HCT116 (cell line): ENCODE measurements around the gene OTUD3. TPM values are rescaled to one million over a fixed set of nuclear protein-coding genes. Genes with fewer than 3 reads are reported as not detected.
A peak's percentile ranks its signal among the peaks of the same experiment; 100 is the strongest.

ENCODE experiments used
- ATAC-seq: fragments of 200-7000 bp; cut with Tn5 transposase; 2 replicates; pipeline ENCODE4 v1.9.1; 2020; ENCODE audit warnings: mild to moderate bottlenecking, moderate library complexity
- BruUV-seq: library from RNA; stranded (reverse); fragments of 400-500 nt; replicated peaks from 2 replicates; lab custom pipeline; 2021; lab: Mats Ljungman, UMichigan
- CTCF ChIA-PET: fragments of 300-600 bp; sonication (Branson Sonifier 250); formaldehyde crosslinking; loops from one replicate; lab custom pipeline; 2021; ENCODE audit warnings: antibody characterized with exemption; lab: Charles Lee
- POLR2A ChIA-PET: fragments of 300-600, 350-600 bp; sonication (Branson Sonifier 250); formaldehyde crosslinking; loops from one replicate; lab custom pipeline; 2021; ENCODE audit warnings: antibody characterized with exemption; lab: Charles Lee
- RAD21 ChIA-PET, 2 experiments: fragments of 300-600 bp; sonication (Branson Sonifier 250); formaldehyde crosslinking; loops; one replicate each; lab custom pipeline; 2023; ENCODE audit warnings: low total read pairs in 2 of 2; ENCODE audit not compliant: uncharacterized antibody in 2 of 2, unreplicated experiment in 2 of 2, low non-redundant PET in 1 of 2; lab: Charles Lee
- DNase-seq: peaks from one replicate; pipeline ENCODE4 v3.0.0-alpha.2; 2010; ENCODE audit warnings: low read depth, low spot score
- H2AFZ ChIP-seq: fragments of 200-600 bp; shearing (Covaris generic), sonication (generic); 2 replicates; pipeline ENCODE4 v1.6.1; 2017; ENCODE audit warnings: low read depth, mixed run types, mixed read lengths, antibody characterized with exemption, low read length; ENCODE audit not compliant: poor library complexity, severe bottlenecking
- H3K27ac ChIP-seq: 2 replicates; pipeline ENCODE4 v1.5.1; 2012; ENCODE audit warnings: low read depth, low read length
- H3K27me3 ChIP-seq: fragments of 200-600 bp; sonication (generic); 2 replicates; pipeline ENCODE4 v1.6.1; 2016; ENCODE audit warnings: mixed run types, low read length, mixed read lengths; ENCODE audit not compliant: insufficient read depth
- H3K36me3 ChIP-seq, 2 experiments: fragments of 200-500 bp in 1 of 2; fragments of 200-600 bp in 1 of 2; sonication (Bioruptor generic) in 1 of 2; sonication (generic) in 1 of 2; 2 replicates each; pipeline versions ENCODE4 v1.5.1 to v1.6.1; 2014 to 2016; ENCODE audit warnings: low read length in 2 of 2, inconsistent platforms in 1 of 2, mixed read lengths in 1 of 2, mixed run types in 1 of 2; ENCODE audit not compliant: insufficient read depth in 2 of 2, control insufficient read depth in 1 of 2
- H3K4me1 ChIP-seq, 2 experiments: fragments of 200-600 bp in 1 of 2; sonication (generic) in 1 of 2; 2 replicates each; pipeline versions ENCODE4 v1.5.1 to v1.6.1; 2012 to 2017; ENCODE audit warnings: low read length in 2 of 2, inconsistent platforms in 1 of 2, mild to moderate bottlenecking in 1 of 2, mixed read lengths in 1 of 2, mixed run types in 1 of 2, moderate library complexity in 1 of 2; ENCODE audit not compliant: insufficient read depth in 2 of 2, control insufficient read depth in 1 of 2
- H3K4me2 ChIP-seq: fragments of 200-600 bp; sonication (generic); 2 replicates; pipeline ENCODE4 v1.6.1; 2017; ENCODE audit warnings: mixed run types, low read length, mixed read lengths
- H3K4me3 ChIP-seq, 2 experiments: fragments of 200-600 bp in 1 of 2; sonication (generic) in 1 of 2; replicated peaks in 1 of 2; 2 replicates each; pipeline ENCODE4 v1.5.1; 2011 to 2016; ENCODE audit warnings: low read length in 2 of 2, control low read depth in 1 of 2, low read depth in 1 of 2, mild to moderate bottlenecking in 1 of 2, mixed read lengths in 1 of 2, mixed run types in 1 of 2
- H3K79me2 ChIP-seq: fragments of 200-600 bp; sonication (generic); 2 replicates; pipeline ENCODE4 v1.6.1; 2017; ENCODE audit warnings: mild to moderate bottlenecking, mixed run types, low read length, moderate library complexity, mixed read lengths; ENCODE audit not compliant: insufficient read depth
- H3K9ac ChIP-seq: fragments of 200-600 bp; sonication (generic); 2 replicates; pipeline ENCODE4 v1.6.1; 2016; ENCODE audit warnings: low read length, mixed read lengths
- H3K9me2 ChIP-seq: fragments of 200-600 bp; sonication (generic), shearing (Covaris generic); 2 replicates; pipeline ENCODE4 v1.6.1; 2017; ENCODE audit warnings: mixed run types, mild to moderate bottlenecking, moderate library complexity; ENCODE audit not compliant: insufficient read depth
- H3K9me3 ChIP-seq, 2 experiments: fragments of 200-500 bp in 1 of 2; fragments of 200-600 bp in 1 of 2; sonication (Bioruptor generic) in 1 of 2; sonication (generic) in 1 of 2; 2 replicates each; pipeline ENCODE4 v1.6.1; 2014 to 2017; ENCODE audit warnings: low read length in 2 of 2, mixed read lengths in 2 of 2, inconsistent platforms in 1 of 2, low read depth in 1 of 2, mild to moderate bottlenecking in 1 of 2, mixed run types in 1 of 2, moderate library complexity in 1 of 2; ENCODE audit not compliant: control insufficient read depth in 1 of 2, insufficient read depth in 1 of 2
- H4K20me1 ChIP-seq: fragments of 200-600 bp; sonication (generic), shearing (Covaris generic); 2 replicates; pipeline ENCODE4 v1.6.1; 2017; ENCODE audit warnings: mixed run types, mild to moderate bottlenecking, moderate library complexity; ENCODE audit not compliant: insufficient read depth
- CBX3 ChIP-seq: IDR thresholded peaks from 2 replicates; pipeline ENCODE4 v1.6.1; 2012; ENCODE audit warnings: low read depth
- EGR1 ChIP-seq: IDR thresholded peaks from 2 replicates; pipeline ENCODE4 v1.6.1; 2012; ENCODE audit warnings: low read depth
- ELF1 ChIP-seq: IDR thresholded peaks from 2 replicates; pipeline ENCODE4 v1.6.1; 2012; ENCODE audit warnings: low read depth, borderline replicate concordance
- EZH2phosphoT487 ChIP-seq: fragments of 200-600 bp; IDR thresholded peaks from 2 replicates; pipeline ENCODE4 v1.6.1; 2018; ENCODE audit warnings: antibody characterized with exemption, borderline replicate concordance
- FOSL1 ChIP-seq: IDR thresholded peaks from 2 replicates; pipeline ENCODE4 v1.6.1; 2012; ENCODE audit warnings: low read depth
- JUND ChIP-seq: IDR thresholded peaks from 2 replicates; pipeline ENCODE4 v1.6.1; 2012
- SIN3A ChIP-seq: IDR thresholded peaks from 2 replicates; pipeline ENCODE4 v1.6.1; 2012; ENCODE audit warnings: low read depth
- TCF7L2 ChIP-seq: IDR thresholded peaks from 2 replicates; pipeline ENCODE4 v1.7.0; 2011; ENCODE audit warnings: borderline replicate concordance, inconsistent platforms; ENCODE audit not compliant: insufficient read depth, insufficient read length; ENCODE audit errors: extremely low read depth
- intact Hi-C: fragments of 100-400 bp; cut with micrococcal nuclease; formaldehyde crosslinking; loops from 2 replicates; pipeline ENCODE4 v1.10.0; 2022
- total RNA-seq: library from RNA; stranded (reverse); gene quantifications from one replicate; pipeline ENCODE4 v1.2.1, GENCODE V29; 2021; ENCODE audit not compliant: unreplicated experiment
- TF ChIP-seq, protein P1 (sequence below): IDR thresholded peaks from 2 replicates; pipeline ENCODE4 v1.6.1; 2011; ENCODE audit warnings: mild to moderate bottlenecking, low read length, moderate library complexity; ENCODE audit not compliant: insufficient replicate concordance; ENCODE audit errors: extremely low read depth

Gene OTUD3
- total RNA-seq, 1 experiment from 2014 or later, result 15.0 TPM

- ChIA-PET POLR2A (no interaction called here), RAD21 (no interaction called here), CTCF (no interaction called here)
- no peak overlapping the region for H3K4me3 ChIP-seq
- BruUV-seq, result no TSS peak
- H3K9ac ChIP-seq, result no peak overlapping the region
- H3K4me2 ChIP-seq, result peak overlapping the region; percentile 37
- no peaks in the 10 kb centered on the region for H3K27me3 ChIP-seq
- no peaks in the 10 kb centered on the region for H3K79me2 ChIP-seq
- no peaks in the 10 kb centered on the region for H4K20me1 ChIP-seq
- intact Hi-C loops, result no loop called here
- no peak overlapping the region for H2AFZ ChIP-seq
- peaks cover 6 to 12% of the 10 kb centered on the region in 2 experiments; a peak in 3 of 4 replicates for H3K4me1 ChIP-seq
- TF ChIP-seq JUND, result 0 out of 2 replicates have a peak, but pooled peaks have one; percentile 20
- TF ChIP-seq FOSL1, result peak; percentile 45; the same call in 1 of the 2 replicates
- TF ChIP-seq EGR1, result peak; percentile 57
- TF ChIP-seq ELF1, result no peak
- no peak; the same call in 1 of the 2 replicates for ATAC-seq
- peaks cover 3 to 4% of the 10 kb centered on the region in 2 experiments; a peak in 1 of 4 replicates for H3K9me3 ChIP-seq
- DNase-seq, result no peak
- no peaks in the 10 kb centered on the region for H3K36me3 ChIP-seq
- no peak overlapping the region for H3K27ac ChIP-seq
- no peaks in the 10 kb centered on the region for H3K9me2 ChIP-seq
Observed at GRCh38 chr1:19861034-19861433, 21.2 kb upstream of the OTUD3 start.

DNA sequence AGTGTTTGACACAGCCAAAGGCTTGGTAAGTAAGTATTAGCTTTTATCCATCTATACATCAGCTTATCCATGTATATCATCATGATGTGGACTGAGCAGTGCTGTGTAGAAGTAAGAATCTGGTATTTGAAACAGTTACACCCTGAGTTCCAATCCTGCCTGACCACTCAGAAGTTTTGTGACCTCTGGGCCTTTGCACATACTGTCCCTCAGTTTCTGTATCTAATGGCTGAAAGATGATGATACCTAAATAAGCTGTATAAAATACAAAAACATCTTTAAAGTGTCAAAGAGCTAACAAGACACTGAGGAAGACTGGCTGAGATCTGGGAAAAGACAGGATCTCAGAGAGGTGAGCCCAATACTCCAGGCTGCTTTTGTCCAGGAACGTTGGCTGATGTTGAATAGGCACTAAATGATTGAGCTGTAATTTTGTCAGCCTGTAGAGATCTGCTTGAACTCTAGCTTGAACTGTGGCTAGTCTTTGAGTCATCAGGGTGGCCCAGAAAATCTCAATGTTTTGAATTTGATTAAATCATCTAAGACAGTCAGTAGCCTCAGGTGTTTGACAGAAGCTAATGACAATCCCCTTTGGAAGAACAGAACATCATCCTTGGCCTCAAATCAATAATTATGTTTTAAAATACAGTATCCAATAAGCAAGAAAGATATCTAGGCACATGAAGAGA is 20.2 kb upstream of the OTUD3 start:
- H3K27ac ChIP-seq, result no peak overlapping the region
- no peaks in the 10 kb centered on the region for H3K36me3 ChIP-seq
- H3K4me3 ChIP-seq, result no peak overlapping the region
- no peaks in the 10 kb centered on the region for H3K9me2 ChIP-seq
- TF ChIP-seq, protein P1, sequence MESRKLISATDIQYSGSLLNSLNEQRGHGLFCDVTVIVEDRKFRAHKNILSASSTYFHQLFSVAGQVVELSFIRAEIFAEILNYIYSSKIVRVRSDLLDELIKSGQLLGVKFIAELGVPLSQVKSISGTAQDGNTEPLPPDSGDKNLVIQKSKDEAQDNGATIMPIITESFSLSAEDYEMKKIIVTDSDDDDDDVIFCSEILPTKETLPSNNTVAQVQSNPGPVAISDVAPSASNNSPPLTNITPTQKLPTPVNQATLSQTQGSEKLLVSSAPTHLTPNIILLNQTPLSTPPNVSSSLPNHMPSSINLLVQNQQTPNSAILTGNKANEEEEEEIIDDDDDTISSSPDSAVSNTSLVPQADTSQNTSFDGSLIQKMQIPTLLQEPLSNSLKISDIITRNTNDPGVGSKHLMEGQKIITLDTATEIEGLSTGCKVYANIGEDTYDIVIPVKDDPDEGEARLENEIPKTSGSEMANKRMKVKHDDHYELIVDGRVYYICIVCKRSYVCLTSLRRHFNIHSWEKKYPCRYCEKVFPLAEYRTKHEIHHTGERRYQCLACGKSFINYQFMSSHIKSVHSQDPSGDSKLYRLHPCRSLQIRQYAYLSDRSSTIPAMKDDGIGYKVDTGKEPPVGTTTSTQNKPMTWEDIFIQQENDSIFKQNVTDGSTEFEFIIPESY, result no peak
- TF ChIP-seq EZH2phosphoT487 (no peak), CBX3 (no peak), SIN3A (no peak), TCF7L2 (no peak), ELF1 (no peak)
- H3K79me2 ChIP-seq, result no peaks in the 10 kb centered on the region
- H3K9ac ChIP-seq, result no peak overlapping the region
- H3K4me1 ChIP-seq, result peaks cover 9 to 18% of the 10 kb centered on the region in 2 experiments; a peak in 3 of 4 replicates
- ChIA-PET POLR2A (no interaction called here), RAD21 (no interaction called here), CTCF (no interaction called here)
- ATAC-seq (no peak), DNase-seq (no peak)
- intact Hi-C loops, result no loop called here
- H3K4me2 ChIP-seq, result no peak overlapping the region
- no TSS peak for BruUV-seq
- H3K27me3 ChIP-seq, result no peaks in the 10 kb centered on the region
- H4K20me1 ChIP-seq, result no peaks in the 10 kb centered on the region
- peaks cover 3 to 4% of the 10 kb centered on the region in 2 experiments; a peak in 1 of 4 replicates for H3K9me3 ChIP-seq
- no peak overlapping the region for H2AFZ ChIP-seq
